GM21515 (cell line): ENCODE measurements around the gene CNDP1.
"Not testable (repeated sequence)": the region's sequence is repeated elsewhere in the genome, so short reads cannot be mapped to it uniquely, and the experiment has no call there.

ENCODE experiments used
- ATAC-seq: cut with Tn5 transposase; IDR thresholded peaks from one replicate; pipeline ENCODE4 v1.9.1; 2021; ENCODE audit not compliant: unreplicated experiment

CNDP1 gene

GRCh38 chr18:74519320-74520095 is 14.8 kb upstream of the CNDP1 start:
- no peak for ATAC-seq

- ATAC-seq = no peak
Observed at GRCh38 chr18:74520096-74520833, 14.0 kb upstream of the CNDP1 start.

DNA sequence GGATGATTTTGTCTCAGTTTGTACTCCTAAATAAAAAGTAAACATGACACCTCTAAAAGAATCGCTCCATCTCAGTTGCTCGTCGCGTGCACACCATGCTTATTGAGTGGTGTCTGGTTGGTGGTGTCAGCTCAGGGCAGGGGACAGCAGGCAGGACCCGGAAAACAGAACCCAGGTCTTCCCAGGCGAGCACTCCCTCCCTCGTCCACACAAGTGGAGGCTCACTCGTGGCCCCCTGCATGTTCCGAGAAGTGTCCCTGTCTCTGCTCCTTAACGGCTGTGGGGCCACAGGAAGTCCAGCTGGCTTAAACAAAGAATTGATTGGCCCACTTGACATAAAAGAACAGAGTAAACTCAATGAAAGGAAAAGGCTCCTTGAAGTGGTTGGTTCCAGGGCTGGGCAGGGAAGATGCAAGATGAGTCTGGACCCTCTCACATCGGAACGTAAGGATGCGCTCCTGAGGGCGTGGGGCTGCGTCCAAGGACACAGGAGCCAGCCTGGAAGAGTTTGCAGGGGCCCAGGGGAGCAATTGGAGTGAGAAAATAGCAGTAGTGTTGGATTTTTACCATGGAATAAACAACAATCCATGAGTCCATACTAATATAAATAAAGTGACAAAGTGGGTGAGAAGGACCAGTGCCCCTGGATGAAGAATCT is 13.1 kb upstream of the CNDP1 start:
- ATAC-seq = no peak

DNA sequence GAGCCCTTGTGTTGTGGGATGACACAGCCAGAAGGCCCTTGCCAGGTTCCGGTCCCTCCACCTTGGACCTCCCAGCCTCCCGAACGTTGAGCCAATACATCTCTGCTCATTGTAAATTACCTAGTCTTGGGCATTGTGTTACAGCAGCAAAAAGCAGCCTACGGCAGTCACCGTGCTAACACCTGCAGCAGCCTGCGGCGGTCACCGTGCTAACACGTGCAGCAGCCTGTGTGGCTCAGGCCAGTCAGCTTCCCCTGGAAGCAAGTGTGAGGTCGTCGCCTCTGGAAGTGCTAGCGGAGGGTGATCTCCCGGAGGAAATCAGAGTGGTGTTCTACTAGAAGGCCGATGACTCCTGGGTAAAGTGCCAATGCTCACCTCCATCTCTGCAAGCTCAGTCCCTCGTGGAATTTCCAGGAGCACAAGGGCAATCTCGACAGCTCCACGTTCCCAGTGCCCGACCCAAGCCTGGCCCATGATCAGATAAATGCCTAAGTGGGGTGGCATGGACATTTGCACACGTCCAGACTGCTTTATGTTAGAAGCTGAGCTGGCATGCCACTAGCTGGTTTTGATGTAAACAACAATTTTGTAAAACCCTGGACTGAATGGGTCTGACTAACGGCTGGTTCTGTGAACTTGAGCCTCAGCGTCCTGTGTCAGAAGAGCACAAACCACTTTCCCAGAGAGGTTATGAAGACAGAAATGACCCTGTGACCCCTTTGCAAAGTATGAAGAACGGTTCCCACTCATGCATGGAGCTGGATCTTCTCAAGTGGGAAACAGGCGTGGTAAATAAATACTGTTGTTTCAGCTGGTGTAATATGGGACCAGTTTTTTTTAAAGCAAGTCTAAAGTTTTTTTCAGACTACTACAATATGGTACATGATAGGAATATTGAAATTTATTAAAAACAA is 11.4 kb upstream of the CNDP1 start:
- ATAC-seq = no peak

- no peak for ATAC-seq
Observed at GRCh38 chr18:74524097-74524496, 10.2 kb upstream of the CNDP1 start.

DNA sequence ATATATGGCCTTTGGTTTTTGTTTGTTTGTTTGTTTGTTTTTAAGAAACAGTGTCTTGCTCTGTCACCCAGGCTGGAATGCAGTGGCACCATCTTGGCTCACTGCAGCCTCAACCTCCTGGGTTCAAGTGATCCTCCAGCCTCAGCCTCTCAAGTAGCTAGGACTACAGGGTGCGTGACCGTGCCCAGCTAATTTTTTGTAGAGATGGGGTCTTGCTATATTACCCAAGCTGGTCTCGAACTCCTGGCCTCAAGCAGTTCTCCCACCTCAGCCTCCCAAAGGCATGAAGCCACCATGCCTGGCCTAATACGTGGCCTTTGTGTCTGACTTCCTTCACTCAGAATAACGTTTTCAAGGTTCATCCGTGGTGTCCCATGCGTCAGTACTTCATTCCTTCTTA is 9.4 kb upstream of the CNDP1 start:
- ATAC-seq = not testable (repeated sequence)

- no peak for ATAC-seq
Observed at GRCh38 chr18:74525741-74526140, 8.6 kb upstream of the CNDP1 start.

DNA sequence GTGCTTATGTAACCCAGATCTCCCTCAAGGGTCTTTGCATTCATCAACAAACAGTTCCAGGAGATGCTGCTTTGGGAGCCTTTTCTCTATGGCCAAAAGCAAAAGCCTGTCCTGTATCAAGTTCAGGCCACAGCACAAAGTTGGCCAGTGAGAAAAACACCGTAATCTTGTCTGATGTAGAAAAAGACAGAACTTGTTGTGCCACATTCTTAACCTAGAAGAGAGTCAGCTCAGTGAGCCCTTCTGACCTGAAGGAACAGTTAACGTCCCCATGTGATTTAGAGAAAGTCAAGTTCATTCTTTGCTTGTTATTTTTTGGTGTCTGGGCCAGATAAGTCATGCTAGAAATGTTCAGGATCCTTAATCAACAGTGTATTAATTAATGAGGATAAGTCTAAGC is 7.8 kb upstream of the CNDP1 start:
- ATAC-seq = no peak

DNA sequence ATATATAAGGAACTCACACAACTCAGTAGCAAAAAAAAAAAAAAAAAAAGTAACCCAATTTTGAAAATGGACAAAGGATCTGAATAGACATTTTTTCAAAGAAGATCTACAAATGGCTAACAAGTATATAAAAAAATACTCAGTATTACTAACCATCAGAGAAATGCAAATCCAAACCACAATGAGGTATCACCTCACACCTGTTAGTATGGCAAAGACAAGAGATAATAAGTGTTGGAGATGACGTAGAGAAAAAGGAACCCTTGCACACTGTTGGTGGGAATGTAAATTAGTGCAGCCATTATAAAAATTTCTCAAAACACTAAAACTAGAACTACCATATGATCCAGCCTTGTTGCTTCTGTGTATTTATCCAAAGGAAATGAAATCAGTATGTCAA is 5.8 kb upstream of the CNDP1 start:
- ATAC-seq = peak; percentile 58

DNA sequence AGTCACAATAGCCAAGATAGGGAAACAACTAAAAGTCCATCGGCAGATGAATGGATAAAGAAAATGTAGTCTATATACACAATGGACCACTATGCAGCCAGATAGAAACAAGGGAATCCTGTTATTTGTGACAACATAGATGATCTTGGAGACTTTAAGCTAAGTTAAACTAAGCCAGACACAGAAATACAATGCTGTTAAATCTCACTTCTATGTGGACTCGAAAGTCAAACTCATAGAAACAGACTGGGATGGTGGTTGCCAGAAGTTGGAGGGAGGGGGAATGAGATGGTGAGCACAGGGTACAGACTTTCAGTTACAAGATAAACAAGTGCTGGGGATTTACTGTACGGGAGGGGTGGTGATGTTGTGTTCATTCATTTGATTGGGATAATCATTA is 5.4 kb upstream of the CNDP1 start:
- ATAC-seq = no peak

DNA sequence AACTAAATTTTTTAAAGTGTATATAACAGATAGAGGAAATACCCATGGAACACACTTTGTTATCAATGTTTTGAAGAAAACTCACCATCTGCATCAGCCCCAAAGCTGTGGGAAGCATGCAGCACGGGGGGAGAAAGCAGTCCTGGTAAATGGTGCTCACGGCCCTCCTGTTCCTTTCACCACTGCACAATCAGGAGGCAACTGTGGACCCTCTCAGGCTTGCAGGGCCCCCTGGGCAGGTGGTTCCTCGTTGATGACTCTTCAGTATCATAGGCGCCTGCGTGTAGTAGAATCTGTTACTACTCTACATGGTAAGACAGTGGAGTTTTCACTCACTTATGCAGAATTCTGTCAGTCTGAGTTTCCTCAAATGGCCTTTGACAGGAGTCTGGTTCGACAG is 4.9 kb upstream of the CNDP1 start:
- ATAC-seq = no peak

DNA sequence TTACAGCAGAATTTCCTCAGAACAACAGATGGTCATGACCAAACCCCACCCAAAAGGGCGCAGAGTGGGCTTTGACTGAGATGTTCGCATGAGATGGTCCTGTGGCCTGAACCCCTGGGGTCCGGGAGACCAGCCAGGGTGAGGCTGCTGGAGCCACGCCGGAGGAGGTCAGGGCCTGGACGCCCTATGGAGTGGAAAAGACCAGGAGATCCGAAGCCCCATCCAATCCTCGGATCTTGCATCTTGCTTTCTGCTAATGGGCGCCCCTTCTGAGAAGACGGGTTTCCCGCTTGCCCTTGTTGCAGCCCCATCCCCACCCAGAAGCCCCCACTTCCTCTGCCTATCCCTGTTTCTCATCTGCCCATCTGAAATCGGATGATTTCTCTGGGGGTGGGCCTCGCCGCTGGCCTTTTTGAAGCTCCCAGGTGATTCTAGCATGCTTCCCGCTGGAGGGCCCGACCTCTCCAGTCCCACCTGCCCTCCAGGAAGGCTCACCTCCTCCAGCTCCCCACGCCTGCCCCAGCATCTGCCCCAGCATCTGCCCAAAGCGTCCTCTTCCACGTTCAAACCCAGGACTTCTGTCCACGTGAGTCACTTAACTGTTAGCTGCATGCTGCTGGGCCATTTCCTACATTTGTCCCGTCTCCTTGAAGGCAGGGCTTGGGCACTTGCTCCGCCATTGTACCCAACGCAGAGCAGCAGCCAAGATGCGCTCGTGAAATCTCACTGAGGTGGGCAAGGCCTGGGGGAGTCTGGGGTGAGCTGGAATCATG is 4.3 kb upstream of the CNDP1 start:
- no peak for ATAC-seq

- no peak for ATAC-seq
Observed at GRCh38 chr18:74530584-74530862, 3.8 kb upstream of the CNDP1 start.

GRCh38 chr18:74531043-74531442 is 3.3 kb upstream of the CNDP1 start:
- no peak for ATAC-seq

GRCh38 chr18:74532511-74533025 is 1.7 kb upstream of the CNDP1 start:
- ATAC-seq = no peak

DNA sequence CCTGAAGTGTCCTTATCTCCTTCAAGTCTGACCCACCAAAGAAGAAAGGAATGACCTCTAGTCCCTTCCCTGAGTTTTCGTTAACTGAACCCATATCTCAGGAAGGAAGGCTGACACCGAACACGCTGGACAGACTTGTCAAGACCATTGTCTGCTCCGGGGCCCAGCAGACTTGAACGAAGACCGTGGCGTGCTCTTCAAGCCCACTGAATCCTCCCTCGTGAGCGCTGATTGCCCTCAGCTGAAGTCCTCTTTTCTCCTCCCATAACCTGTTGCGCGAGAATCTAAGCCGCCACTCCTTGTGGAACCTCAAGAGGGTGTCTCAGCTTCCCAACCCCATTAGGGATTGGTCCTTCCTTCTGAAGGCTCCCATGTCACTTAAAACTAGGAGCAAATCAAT is 634 bp upstream of the CNDP1 start:
- no peak for ATAC-seq

DNA sequence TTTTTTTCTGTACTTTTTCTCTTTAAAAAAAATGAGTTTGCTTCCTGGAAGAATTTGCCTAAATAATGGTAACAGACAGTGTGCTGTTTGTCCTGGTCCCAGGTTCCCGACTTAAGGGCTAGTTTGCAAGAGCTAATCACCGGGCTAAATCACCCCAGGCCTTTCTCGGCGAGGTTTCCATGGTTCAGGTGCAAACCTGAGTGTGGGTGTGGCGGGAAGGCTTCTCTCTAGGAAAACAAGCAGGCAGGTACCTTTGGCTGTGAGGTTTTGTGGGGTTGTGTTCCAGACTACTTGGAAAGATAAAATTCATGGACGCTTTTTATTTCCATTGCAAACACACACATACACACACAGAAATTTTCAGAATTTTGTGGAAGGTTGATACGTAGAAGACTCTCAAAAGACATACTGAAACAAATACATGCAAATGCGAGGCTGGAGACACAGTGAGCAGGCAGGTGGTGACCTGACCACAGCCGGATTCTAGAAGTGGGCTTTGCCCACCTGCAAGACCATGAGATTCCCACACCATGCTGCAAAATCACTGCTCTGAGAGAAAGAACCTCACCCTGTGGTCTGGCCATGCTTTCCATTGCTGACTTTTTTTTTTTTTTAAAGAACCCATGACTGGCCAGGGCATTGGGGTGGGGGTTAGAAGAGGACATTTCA is 815 bp downstream of the CNDP1 start:
- no peak for ATAC-seq

DNA sequence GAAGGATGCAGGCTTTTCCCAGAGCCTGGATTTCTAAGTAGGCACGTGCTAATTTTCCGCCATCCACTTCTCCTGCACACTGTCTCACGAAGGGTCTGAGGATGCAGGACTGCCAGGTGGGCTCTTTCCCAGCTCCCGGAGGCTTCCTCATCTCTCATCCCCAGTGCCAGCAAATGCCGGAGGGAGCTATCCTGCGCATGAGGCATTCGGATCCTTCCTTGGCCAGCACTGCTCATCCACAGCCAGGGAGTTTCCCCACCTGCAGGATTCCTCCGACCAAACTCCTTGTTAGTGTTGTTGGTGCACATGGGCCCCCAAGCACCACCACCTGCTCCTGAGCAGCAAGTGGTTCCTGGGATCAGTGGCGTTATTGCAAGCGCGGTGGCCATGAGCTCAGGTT is 5.0 kb downstream of the CNDP1 start:
- ATAC-seq = no peak

- ATAC-seq = no peak
Observed at GRCh38 chr18:74540652-74541421, 6.5 kb downstream of the CNDP1 start.
